ENCODE data around the gene C16orf86.

C16orf86 gene

DNA sequence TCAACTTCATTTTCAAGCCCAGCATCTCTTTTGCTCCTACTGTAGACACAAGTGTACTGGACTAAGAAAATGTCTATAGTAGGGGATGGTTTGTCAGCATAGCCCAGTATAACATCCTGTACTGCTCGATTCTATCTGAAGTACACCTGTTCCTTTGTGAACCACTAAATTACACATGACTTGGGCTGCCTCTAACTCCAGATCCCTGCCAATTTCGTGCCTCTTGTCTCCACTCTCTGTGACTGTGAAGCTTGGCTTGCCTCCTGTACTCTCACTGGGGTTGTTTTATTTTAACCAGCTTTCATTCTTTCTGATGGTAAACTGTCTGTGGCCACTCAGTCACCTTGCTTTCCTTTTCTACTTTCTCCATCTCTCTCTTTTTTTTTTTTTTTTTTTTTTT, 28.0 kb downstream of the C16orf86 start:
- DNase-seq (ENCODE audit: low spot score): no peak

DNA sequence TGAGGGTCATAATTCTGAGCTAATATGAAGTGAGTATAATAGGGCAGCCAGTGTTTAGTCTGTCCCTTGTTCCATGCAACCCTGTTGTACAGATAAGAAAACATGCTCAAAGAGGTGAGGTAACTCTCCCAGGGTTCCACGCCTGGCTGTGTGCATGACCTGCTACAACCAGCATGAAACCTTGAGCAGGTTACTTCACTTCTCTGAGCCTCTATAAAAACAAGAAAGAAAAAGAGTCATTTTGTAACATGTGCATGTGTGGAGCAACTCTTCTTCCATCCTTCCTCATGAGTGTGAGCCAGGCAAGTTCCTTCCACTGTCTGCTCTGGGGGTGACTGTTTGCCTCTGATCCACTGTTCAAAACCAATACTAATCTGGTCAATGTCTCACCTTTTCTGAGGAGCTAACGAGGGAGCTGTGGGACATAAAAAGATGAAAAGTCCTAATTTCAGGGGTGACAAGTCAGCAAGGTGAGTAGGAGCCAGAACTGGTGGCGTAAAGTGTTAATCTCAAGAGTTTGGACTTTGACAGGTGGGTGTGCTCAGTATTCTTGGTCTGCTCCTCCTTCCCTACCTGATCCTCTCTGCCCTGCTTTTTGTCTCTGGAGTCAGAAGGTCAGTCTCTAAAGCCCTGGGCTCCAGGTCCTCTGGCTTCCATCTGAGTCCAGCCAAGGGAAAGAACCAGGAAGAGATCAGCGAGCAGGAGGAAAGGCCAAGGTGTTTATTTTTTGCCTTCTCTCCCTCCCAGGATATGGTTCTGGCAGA, 31.0 kb downstream of the C16orf86 start:
- no peak for DNase-seq (ENCODE audit: low spot score)

DNA sequence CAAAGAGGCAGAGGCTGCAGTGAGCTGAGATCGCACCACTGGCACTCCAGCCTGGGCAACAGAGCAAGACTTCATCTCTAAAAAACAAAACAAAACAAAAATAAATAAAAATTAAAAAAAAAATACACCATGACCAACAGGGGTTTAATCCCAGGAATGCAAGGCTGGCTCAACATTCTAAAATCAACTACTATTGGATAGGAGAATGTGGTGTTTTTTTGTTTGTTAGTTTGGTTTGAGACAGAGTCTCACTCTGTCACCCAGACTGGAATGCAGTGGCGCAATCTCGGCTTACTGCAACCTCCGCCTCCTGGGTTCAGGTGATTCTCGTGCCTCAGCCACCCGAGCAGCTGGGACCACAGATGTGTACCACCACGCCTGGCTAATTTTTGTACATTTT, 32.7 kb downstream of the C16orf86 start:
- DNase-seq (ENCODE audit: low spot score): no peak

DNA sequence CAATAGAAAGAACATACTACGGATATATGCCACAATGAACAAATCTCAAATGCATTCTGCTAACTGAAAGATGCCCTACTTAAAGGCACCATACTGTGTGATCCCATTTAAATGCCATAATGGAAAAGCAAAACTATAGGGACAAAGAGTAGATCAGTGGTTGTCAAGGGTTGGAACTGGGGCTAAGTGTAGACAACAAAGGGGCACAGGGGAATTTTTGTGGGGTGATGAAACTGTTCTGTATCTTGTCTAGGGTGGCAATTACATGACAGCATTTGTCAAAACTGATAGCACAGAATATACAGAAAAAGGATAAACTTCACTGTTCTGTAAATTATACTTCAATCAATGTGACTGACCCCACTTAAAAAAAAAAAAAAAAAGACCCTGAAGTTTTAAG, 34.8 kb downstream of the C16orf86 start:
- DNase-seq (ENCODE audit: low spot score): no peak

DNA sequence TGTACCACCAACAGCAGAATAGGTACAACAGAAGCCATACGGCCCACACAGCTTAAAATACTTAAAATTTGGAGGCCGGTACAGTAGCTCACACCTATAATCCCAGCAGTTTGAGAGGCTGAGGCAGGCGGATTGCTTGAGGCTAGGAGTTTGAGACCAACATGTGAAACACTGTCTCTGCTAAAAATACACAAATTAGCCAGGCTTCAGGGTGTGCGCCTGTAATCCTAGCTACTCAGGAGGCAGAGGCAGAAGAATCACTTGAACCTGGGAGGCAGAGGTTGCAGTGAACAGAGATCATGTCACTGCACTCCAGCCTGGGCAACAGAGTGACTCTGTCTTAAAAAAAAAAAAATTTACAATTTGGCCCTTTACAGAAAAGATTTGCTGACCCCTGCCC, 35.5 kb downstream of the C16orf86 start:
- DNase-seq (ENCODE audit: low spot score): no peak

DNA sequence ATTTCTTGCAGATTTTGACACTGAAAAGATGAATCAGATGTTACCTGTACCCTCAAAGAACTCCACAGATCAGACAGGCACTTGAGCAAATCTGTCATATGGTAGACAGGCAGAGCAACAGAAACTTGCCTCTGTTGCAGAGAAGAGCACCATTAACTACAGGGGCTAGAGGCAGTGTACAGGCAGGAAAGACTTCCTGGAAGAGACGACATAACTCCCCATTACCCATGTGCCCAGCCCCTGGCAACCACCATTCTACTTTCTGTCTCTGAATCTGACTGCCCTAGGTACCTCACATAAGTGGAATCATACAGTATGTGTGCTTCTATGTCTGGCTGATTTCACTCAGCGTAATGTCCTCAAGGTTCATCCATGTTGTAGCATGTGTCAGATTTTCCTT, 37.0 kb downstream of the C16orf86 start:
- no peak for DNase-seq (ENCODE audit: low spot score)

DNA sequence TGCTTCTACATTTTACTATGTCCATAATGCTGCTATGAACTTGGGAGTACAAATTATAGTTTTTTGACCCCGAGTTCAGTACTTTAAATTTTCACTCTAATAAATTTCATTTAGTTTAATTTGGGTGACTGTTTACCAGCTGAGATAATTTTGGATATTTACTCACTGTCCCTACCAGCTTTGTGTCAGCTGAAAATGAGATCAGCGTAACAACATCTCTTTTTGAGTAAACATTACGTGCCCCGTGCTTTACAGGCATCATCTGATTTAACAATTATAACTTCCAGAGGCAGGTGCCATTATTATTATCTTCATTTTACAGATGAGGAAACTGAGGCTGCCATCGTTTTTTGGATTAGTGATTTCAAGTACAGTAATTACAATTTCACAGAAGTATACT, 37.5 kb downstream of the C16orf86 start:
- no peak for DNase-seq (ENCODE audit: low spot score)

DNA sequence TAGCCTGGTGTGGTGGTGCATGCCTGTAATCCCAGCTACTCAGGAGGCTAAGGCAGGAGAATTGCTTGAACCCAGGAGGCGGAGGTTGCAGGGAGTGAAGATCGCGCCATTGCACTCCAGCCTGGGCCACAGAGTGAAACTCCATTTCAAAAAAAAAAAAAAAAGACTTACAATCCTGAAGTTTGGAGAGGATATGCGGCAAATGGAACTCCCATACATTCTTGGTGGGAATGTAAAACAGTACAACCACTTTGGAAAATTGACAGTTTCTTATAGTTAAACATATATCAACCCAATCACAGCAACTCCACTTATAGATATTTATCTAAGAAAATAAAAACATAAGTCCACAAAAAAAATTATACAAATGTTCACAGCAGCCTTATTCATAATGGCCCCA, 40.6 kb downstream of the C16orf86 start:
- DNase-seq (ENCODE audit: low spot score): no peak

DNA sequence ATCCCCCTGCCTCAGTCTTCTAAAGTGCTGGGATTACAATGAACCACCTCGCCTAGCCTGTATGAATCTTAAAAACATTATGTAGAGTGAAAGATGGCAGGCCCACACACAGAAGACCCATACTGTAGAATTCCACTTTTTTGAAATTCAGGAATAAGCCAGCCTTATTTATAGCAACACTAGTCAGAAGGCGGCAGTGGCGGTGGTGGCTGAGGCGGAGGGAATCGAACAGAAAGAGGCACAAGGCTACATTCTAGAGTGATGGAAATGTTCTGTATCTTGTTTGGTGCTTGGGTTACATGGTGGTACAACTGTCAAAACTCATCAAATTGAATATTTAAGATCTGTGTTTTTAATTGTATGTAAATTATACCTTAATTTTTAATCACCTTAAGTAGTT, 41.2 kb downstream of the C16orf86 start:
- no peak for DNase-seq (ENCODE audit: low spot score)

DNA sequence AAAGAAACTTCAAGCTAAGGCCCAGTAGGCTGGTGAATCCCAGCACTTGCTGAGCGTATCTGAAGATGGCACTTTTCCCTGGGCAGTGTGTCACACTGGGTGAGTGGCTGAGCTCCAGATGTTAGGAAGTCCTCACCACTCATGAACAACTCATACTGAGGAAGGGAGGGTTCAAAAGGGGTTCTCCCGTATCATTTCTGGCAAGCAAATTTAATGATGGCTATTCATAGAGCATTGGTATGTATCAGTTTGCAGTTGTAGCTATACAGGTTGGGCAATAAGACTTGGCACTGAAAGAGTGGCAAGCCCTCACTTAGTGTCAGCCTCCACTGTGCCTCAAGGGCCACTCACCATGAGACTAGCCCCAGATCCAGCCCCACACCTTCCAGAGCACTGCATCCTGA, 41.8 kb downstream of the C16orf86 start:
- DNase-seq (ENCODE audit: low spot score): no peak

DNA sequence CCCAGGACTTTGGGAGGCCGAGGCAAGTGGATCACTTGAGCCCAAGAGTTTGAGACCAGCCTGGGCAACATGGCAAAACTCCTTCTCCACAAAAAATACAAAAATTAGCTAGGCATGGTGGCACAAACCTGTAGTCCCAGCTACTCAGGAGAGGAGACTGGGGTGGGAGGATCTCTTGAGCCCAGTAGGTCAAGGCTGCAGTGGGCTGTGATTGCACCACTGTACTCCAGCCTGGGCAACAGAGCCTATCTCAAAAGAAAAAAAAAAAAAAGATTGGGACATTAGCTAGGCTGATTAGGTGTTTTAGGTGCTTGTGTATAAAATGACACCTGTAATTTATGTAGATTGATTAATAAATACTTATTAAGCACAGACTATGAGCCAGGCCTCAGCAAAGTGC, 42.4 kb downstream of the C16orf86 start:
- no peak for DNase-seq (ENCODE audit: low spot score)

DNA sequence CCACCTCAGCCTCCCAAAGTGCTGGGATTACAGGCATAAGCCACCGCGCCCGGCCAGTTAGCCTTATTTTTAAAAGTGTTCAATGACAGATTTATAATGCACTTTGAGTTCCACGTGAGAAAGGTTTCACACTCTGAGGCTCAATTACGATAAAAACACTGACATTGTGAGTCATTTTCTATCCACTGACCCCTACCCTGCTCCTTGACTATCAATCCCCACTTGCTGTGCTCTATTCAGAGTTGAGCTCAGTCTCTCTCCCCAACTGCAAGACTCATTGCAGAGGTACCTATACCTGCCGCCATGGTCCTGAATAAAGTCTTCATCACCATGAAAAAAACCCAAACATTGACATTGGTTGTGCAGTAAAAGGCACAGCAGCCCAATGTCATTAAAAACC, 44.0 kb downstream of the C16orf86 start:
- no peak for DNase-seq (ENCODE audit: low spot score)

DNA sequence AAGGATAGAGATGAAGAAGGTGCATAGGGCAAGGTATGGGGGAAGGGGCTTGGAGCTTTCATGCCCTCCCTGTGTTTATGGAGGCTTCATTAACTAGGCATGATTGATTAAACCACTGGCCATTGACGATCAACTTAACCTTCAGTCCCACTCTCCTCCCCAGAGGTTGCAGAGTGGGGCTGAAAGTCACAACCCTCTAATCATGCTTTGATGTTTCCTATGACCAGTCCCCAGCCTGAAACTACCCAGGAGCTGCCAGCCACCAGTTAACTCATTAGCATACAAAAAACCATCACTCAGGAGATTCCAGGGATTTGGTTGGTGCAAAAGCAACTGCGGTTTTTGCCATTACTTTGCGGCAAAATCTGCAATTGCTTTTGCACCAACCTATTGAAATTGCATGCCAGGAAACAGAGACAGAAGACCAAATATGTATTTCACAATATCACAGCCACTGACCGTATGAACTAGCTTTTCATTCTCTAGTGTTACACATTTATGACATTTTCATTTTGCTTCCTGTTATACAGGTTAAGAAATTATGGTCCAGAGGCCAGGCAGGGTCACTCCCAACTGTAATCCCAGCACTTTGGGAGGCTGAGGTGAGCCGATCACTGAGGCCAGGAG, 47.1 kb downstream of the C16orf86 start:
- DNase-seq (ENCODE audit: low spot score): no peak

DNA sequence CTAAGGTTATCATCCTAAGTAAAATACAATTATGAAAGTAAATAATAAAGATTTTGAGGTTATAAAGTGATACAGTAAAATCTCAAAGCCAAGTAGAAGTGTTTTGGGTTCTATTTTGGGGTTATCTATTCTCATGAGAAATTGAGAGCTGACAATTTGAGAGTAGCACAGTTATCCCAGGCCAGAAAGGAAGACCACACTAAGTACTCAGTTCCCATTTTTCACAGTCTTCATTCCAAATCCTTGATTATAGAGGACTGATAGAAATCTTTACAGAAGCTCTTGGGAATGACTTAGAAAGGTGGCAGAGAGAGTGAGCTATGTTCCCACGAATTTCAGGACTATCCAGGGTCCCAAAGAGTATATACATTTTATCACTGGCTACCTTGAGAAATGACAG, 47.9 kb downstream of the C16orf86 start:
- no peak for DNase-seq (ENCODE audit: low spot score)

DNA sequence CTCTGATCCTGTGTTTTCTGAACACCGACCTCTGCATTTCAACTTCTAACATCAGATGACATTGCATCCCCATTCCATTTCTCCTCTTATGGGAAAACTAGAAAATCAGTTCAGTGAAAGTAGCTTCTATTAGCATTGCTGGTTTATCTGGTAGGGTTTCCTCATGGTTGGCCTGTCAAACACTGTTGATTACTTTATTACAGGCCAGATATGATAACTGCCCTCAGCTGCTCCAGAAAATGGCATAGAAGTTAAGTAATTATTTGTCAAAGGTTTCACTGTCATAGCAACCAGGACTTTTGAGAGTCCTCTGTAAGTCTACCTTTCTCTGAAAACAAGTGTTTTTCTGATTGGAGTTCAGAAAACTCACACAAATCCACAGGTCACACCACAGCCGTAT, 49.5 kb downstream of the C16orf86 start:
- no peak for DNase-seq (ENCODE audit: low spot score)

All from hepatic stellate cell (primary cell).